NOMO-1 treated with DMSO at 0.1 percent for 48 hours (cell line): ENCODE data around the gene RING1.
A peak's percentile ranks its signal among the peaks of the same experiment; 100 is the strongest.

Source experiments
- DNase-seq: peaks from one replicate; lab custom pipeline; 2025; ENCODE audit not compliant: unreplicated experiment; lab: John Stamatoyannopoulos, UW

RING1 gene

GRCh38 chr6:33241968-33242367 lies 33.7 kb downstream of the RING1 start:
- peak; percentile 8 for DNase-seq

- no peak for DNase-seq
Observed at GRCh38 chr6:33243476-33243875, 35.2 kb downstream of the RING1 start.

- peak; percentile 65 for DNase-seq
Observed at GRCh38 chr6:33247977-33248642, 39.8 kb downstream of the RING1 start.

GRCh38 chr6:33248643-33248931 lies 40.3 kb downstream of the RING1 start:
- no peak for DNase-seq

- peak; percentile 100 for DNase-seq
Observed at GRCh38 chr6:33248932-33249731, 40.8 kb downstream of the RING1 start.

GRCh38 chr6:33249732-33250630 lies 41.7 kb downstream of the RING1 start:
- DNase-seq, result no peak

GRCh38 chr6:33250731-33251130 lies 42.4 kb downstream of the RING1 start:
- DNase-seq, result no peak

GRCh38 chr6:33251395-33252012 lies 43.2 kb downstream of the RING1 start:
- no peak for DNase-seq

GRCh38 chr6:33252759-33253158 lies 44.5 kb downstream of the RING1 start:
- no peak for DNase-seq

- no peak for DNase-seq
Observed at GRCh38 chr6:33254591-33254990, 46.3 kb downstream of the RING1 start.

GRCh38 chr6:33259032-33259431 lies 50.7 kb downstream of the RING1 start:
- no peak for DNase-seq
